K562 (cell line): Measurements from ENCODE around the gene TMOD2. TPM values are rescaled to one million over a fixed set of nuclear protein-coding genes. Genes with fewer than 3 reads are reported as not detected.
A peak's percentile ranks its signal among the peaks of the same experiment; 100 is the strongest.

Source experiments
- CBFA2T2 ChIP-seq: fragments of 450-650 bp; conservative IDR thresholded peaks from 2 replicates; pipeline ENCODE4 v1.6.1; 2017; ENCODE audit warnings: mild to moderate bottlenecking
- CREB1 ChIP-seq, 2 experiments: sonication (generic) in 1 of 2; formaldehyde crosslinking in 1 of 2; IDR thresholded peaks; 2 replicates each; pipeline versions ENCODE4 v1.6.1 to v1.8.0; 2012 to 2022; ENCODE audit warnings: inconsistent platforms in 1 of 2, mild to moderate bottlenecking in 1 of 2, missing genetic modification reagents in 1 of 2, moderate library complexity in 1 of 2
- EP300 ChIP-seq: IDR thresholded peaks from 2 replicates; pipeline ENCODE4 v1.6.1; 2012; ENCODE audit warnings: low read length, improper control_type of control experiment
- FOXJ2 ChIP-seq: fragments of 200-800 bp; sonication (Bioruptor generic); IDR thresholded peaks from 2 replicates; pipeline ENCODE4 v1.6.1; 2016; ENCODE audit warnings: missing genetic modification characterization, missing compliant biosample characterization
- FOXK1 ChIP-seq: sonication (generic); formaldehyde crosslinking; IDR thresholded peaks from 2 replicates; pipeline ENCODE4 v1.8.0; 2022; ENCODE audit warnings: missing genetic modification reagents, mild to moderate bottlenecking, borderline replicate concordance
- HDAC8 ChIP-seq: fragments of 450-650 bp; IDR thresholded peaks from 2 replicates; pipeline ENCODE4 v1.6.1; 2016; ENCODE audit warnings: mild to moderate bottlenecking, missing genetic modification characterization, moderate library complexity, missing compliant biosample characterization
- PML ChIP-seq: IDR thresholded peaks from 2 replicates; pipeline ENCODE4 v1.6.1; 2012; ENCODE audit warnings: low read length, inconsistent platforms
- SIX5 ChIP-seq, 2 experiments: IDR thresholded peaks; 2 replicates each; pipeline ENCODE4 v1.6.1; 2011; ENCODE audit warnings: low read length in 2 of 2, borderline replicate concordance in 1 of 2, low read depth in 1 of 2, mild to moderate bottlenecking in 1 of 2, moderate library complexity in 1 of 2; ENCODE audit not compliant: insufficient read depth in 1 of 2
- TFAM ChIP-seq: fragments of 250-450 bp; sonication (Bioruptor Pico); conservative IDR thresholded peaks from 2 replicates; pipeline ENCODE4 v1.5.0; 2021; ENCODE audit warnings: mild to moderate bottlenecking, moderate library complexity
- TGIF2 ChIP-seq: sonication (generic); formaldehyde crosslinking; IDR thresholded peaks from 2 replicates; pipeline ENCODE4 v1.8.1; 2022; ENCODE audit warnings: mild to moderate bottlenecking, missing genetic modification reagents, moderate library complexity
- YY1 ChIP-seq, 3 experiments: IDR thresholded peaks; 2 replicates each; pipeline ENCODE4 v1.6.1; 2011; ENCODE audit warnings: low read length in 2 of 3, mild to moderate bottlenecking in 2 of 3, moderate library complexity in 2 of 3, borderline replicate concordance in 1 of 3, control low read depth in 1 of 3, low read depth in 1 of 3; ENCODE audit not compliant: insufficient read depth in 3 of 3, insufficient replicate concordance in 2 of 3, control insufficient read depth in 1 of 3, insufficient read length in 1 of 3; ENCODE audit errors: extremely low read depth in 1 of 3
- ZFP30 ChIP-seq: fragments of 250-450 bp; sonication (Bioruptor Pico); IDR thresholded peaks from 2 replicates; pipeline ENCODE4 v1.8.0; 2022; ENCODE audit warnings: moderate library complexity, mild to moderate bottlenecking, inconsistent platforms, borderline replicate concordance
- ZNF696 ChIP-seq: fragments of 250-450 bp; sonication (Bioruptor Pico); conservative IDR thresholded peaks from 2 replicates; pipeline ENCODE4 v1.4.0; 2020; ENCODE audit warnings: mild to moderate bottlenecking, moderate library complexity
- ZNF766 ChIP-seq: fragments of 200-800 bp; sonication (Bioruptor generic); conservative IDR thresholded peaks from 2 replicates; pipeline ENCODE4 v1.6.1; 2016; ENCODE audit warnings: missing genetic modification characterization, missing compliant biosample characterization
- polyA plus RNA-seq, 8 experiments: library from polyadenylated mRNA; depleted of rRNA in 4 of 8; stranded (reverse) in 5 of 8; unstranded in 3 of 8; fragments of >200 nt; fragmentation: Nextera tagmentation in 2 of 8; fragmentation: Illumina TruSeq in 1 of 8; extraction: Ambion mirVana in 2 of 8; extraction: Trizol in 1 of 8; gene quantifications; 2 replicates each; pipeline versions ENCODE4 v1.2.1 to v1.2.3, GENCODE V29; 2011 to 2014; ENCODE audit warnings: inconsistent platforms in 1 of 8, missing spikeins in 1 of 8
- total RNA-seq, 7 experiments: library from RNA; depleted of rRNA in 6 of 7; stranded (reverse); fragments of >200 nt in 6 of 7; fragmentation: Illumina TruSeq in 2 of 7; extraction: Trizol in 2 of 7; gene quantifications; 2 replicates each; pipeline versions ENCODE4 v1.2.1 to v1.2.3, GENCODE V29; 2011 to 2021; ENCODE audit warnings: low replicate concordance in 1 of 7
- TF ChIP-seq, protein P1 (sequence below), 2 experiments: fragments of 250-450 bp in 1 of 2; fragments of 450-650 bp in 1 of 2; sonication (Bioruptor Pico) in 1 of 2; IDR thresholded peaks; 2 replicates each; pipeline versions ENCODE4 v1.6.1 to v1.8.0; 2016 to 2021; ENCODE audit warnings: mild to moderate bottlenecking in 2 of 2, moderate library complexity in 2 of 2, missing compliant biosample characterization in 1 of 2, missing genetic modification characterization in 1 of 2
- TF ChIP-seq, protein P2 (sequence below): fragments of 250-450 bp; sonication (Bioruptor Pico); IDR thresholded peaks from 2 replicates; pipeline ENCODE4 v1.8.0; 2021; ENCODE audit warnings: moderate library complexity, mild to moderate bottlenecking, inconsistent platforms
- TF ChIP-seq, protein P3 (sequence below): fragments of 250-450 bp; sonication (Bioruptor Pico); IDR thresholded peaks from 2 replicates; pipeline ENCODE4 v1.8.0; 2021; ENCODE audit warnings: moderate library complexity, mild to moderate bottlenecking, inconsistent platforms
- TF ChIP-seq, protein P4 (sequence below): IDR thresholded peaks from 2 replicates; pipeline ENCODE4 v1.6.1; 2011; ENCODE audit not compliant: insufficient read length; ENCODE audit errors: extremely low read depth
- TF ChIP-seq, protein P5 (sequence below), 2 experiments: fragments of 450-650 bp in 1 of 2; IDR thresholded peaks; 2 replicates each; pipeline ENCODE4 v1.6.1; 2011 to 2017; ENCODE audit warnings: low read depth in 2 of 2, antibody characterized with exemption in 1 of 2, borderline replicate concordance in 1 of 2, low read length in 1 of 2, mild to moderate bottlenecking in 1 of 2, mixed read lengths in 1 of 2; ENCODE audit not compliant: control insufficient read depth in 1 of 2

TMOD2 gene
- total and polyA plus RNA-seq, 9 of the 15 experiments (the other 6 are each of a cell fraction or from before 2014, with no cell fraction given): 0.49 to 3.8 (median 3.0) TPM

DNA sequence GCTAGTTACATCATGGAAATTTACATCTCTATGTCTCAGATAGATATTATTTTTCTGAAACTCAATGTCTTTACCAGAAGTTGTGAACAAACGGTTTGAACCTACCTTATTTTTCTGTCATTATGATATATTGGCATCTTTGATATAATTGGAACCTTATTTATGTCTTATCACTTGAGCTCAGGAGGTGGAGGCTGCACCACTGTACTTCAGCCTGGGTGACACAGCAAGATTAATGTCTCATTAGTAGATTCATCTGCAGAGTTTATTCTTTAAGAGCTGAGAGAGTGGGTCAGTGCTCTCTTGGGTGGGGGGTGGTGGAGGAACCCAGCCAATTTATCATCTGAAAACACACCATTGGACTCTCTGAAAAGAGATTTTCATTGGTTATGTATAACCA lies 48.7 kb upstream of the TMOD2 start (continued):
- TF ChIP-seq TFAM: no peak
- TF ChIP-seq CREB1 (IDR thresholded peaks at IDR 0.05): no peak; the same call in 1 of the 2 replicates
- TF ChIP-seq CREB1 (CRISPR knock-in tag; IDR thresholded peaks at IDR 0.05): no peak
- peak; percentile 78; the same call in 1 of the 2 replicates for TF ChIP-seq EP300
- TF ChIP-seq, protein P1, sequence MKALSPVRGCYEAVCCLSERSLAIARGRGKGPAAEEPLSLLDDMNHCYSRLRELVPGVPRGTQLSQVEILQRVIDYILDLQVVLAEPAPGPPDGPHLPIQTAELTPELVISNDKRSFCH (CRISPR knock-in tag; IDR thresholded peaks at IDR 0.05): no peak
- TF ChIP-seq, protein P1 (tag; IDR thresholded peaks at IDR 0.05): no peak
- no peak for TF ChIP-seq ZFP30 (CRISPR knock-in tag)
- TF ChIP-seq SIX5 (IDR thresholded peaks at IDR 0.05; ENCODE audit: borderline replicate concordance in 1 of 2, insufficient read depth in 1 of 2, low read depth in 1 of 2, low read length in 2 of 2): no peak
- TF ChIP-seq ZNF696 (CRISPR knock-in tag): no peak
- TF ChIP-seq ZNF766 (CRISPR knock-in tag): no peak
- no peak for TF ChIP-seq YY1 (IDR thresholded peaks at IDR 0.05; ENCODE audit: borderline replicate concordance in 1 of 3, control insufficient read depth in 1 of 3, extremely low read depth in 1 of 3, insufficient read depth in 3 of 3, insufficient read length in 1 of 3, insufficient replicate concordance in 2 of 3, low read depth in 1 of 3, low read length in 2 of 3)
- TF ChIP-seq, protein P2, sequence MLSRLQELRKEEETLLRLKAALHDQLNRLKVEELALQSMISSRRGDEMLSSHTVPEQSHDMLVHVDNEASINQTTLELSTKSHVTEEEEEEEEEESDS (CRISPR knock-in tag): no peak
- TF ChIP-seq, protein P3, sequence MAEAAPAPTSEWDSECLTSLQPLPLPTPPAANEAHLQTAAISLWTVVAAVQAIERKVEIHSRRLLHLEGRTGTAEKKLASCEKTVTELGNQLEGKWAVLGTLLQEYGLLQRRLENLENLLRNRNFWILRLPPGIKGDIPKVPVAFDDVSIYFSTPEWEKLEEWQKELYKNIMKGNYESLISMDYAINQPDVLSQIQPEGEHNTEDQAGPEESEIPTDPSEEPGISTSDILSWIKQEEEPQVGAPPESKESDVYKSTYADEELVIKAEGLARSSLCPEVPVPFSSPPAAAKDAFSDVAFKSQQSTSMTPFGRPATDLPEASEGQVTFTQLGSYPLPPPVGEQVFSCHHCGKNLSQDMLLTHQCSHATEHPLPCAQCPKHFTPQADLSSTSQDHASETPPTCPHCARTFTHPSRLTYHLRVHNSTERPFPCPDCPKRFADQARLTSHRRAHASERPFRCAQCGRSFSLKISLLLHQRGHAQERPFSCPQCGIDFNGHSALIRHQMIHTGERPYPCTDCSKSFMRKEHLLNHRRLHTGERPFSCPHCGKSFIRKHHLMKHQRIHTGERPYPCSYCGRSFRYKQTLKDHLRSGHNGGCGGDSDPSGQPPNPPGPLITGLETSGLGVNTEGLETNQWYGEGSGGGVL (CRISPR knock-in tag): no peak
- no peak for TF ChIP-seq TGIF2 (CRISPR knock-in tag)
- TF ChIP-seq PML: peak; percentile 53
- TF ChIP-seq, protein P4, sequence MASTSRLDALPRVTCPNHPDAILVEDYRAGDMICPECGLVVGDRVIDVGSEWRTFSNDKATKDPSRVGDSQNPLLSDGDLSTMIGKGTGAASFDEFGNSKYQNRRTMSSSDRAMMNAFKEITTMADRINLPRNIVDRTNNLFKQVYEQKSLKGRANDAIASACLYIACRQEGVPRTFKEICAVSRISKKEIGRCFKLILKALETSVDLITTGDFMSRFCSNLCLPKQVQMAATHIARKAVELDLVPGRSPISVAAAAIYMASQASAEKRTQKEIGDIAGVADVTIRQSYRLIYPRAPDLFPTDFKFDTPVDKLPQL: no peak
- TF ChIP-seq HDAC8 (tag): no peak
- TF ChIP-seq FOXK1 (CRISPR knock-in tag): no peak
- TF ChIP-seq FOXJ2 (tag): no peak
- peak; percentile 78 for TF ChIP-seq CBFA2T2
- TF ChIP-seq, protein P5, sequence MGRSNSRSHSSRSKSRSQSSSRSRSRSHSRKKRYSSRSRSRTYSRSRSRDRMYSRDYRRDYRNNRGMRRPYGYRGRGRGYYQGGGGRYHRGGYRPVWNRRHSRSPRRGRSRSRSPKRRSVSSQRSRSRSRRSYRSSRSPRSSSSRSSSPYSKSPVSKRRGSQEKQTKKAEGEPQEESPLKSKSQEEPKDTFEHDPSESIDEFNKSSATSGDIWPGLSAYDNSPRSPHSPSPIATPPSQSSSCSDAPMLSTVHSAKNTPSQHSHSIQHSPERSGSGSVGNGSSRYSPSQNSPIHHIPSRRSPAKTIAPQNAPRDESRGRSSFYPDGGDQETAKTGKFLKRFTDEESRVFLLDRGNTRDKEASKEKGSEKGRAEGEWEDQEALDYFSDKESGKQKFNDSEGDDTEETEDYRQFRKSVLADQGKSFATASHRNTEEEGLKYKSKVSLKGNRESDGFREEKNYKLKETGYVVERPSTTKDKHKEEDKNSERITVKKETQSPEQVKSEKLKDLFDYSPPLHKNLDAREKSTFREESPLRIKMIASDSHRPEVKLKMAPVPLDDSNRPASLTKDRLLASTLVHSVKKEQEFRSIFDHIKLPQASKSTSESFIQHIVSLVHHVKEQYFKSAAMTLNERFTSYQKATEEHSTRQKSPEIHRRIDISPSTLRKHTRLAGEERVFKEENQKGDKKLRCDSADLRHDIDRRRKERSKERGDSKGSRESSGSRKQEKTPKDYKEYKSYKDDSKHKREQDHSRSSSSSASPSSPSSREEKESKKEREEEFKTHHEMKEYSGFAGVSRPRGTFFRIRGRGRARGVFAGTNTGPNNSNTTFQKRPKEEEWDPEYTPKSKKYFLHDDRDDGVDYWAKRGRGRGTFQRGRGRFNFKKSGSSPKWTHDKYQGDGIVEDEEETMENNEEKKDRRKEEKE (IDR thresholded peaks at IDR 0.05; ENCODE audit: borderline replicate concordance in 1 of 2, control insufficient read depth in 1 of 2, low read depth in 2 of 2, low read length in 1 of 2): no peak
